HCT116 (cell line): ENCODE data around the gene ANKEF1. TPM values are rescaled to one million over a fixed set of nuclear protein-coding genes. Genes with fewer than 3 reads are reported as not detected.

Experiments
- ATAC-seq: fragments of 200-7000 bp; cut with Tn5 transposase; 2 replicates; pipeline ENCODE4 v1.9.1; 2020; ENCODE audit warnings: mild to moderate bottlenecking, moderate library complexity
- BruUV-seq: library from RNA; stranded (reverse); fragments of 400-500 nt; replicated peaks from 2 replicates; lab custom pipeline; 2021; lab: Mats Ljungman, UMichigan
- CTCF ChIA-PET: fragments of 300-600 bp; sonication (Branson Sonifier 250); formaldehyde crosslinking; loops from one replicate; lab custom pipeline; 2021; ENCODE audit warnings: antibody characterized with exemption; lab: Charles Lee
- POLR2A ChIA-PET: fragments of 300-600, 350-600 bp; sonication (Branson Sonifier 250); formaldehyde crosslinking; loops from one replicate; lab custom pipeline; 2021; ENCODE audit warnings: antibody characterized with exemption; lab: Charles Lee
- RAD21 ChIA-PET, 2 experiments: fragments of 300-600 bp; sonication (Branson Sonifier 250); formaldehyde crosslinking; loops; one replicate each; lab custom pipeline; 2023; ENCODE audit warnings: low total read pairs in 2 of 2; ENCODE audit not compliant: uncharacterized antibody in 2 of 2, unreplicated experiment in 2 of 2, low non-redundant PET in 1 of 2; lab: Charles Lee
- DNase-seq: peaks from one replicate; pipeline ENCODE4 v3.0.0-alpha.2; 2010; ENCODE audit warnings: low read depth, low spot score
- H2AFZ ChIP-seq: fragments of 200-600 bp; shearing (Covaris generic), sonication (generic); 2 replicates; pipeline ENCODE4 v1.6.1; 2017; ENCODE audit warnings: low read depth, mixed run types, mixed read lengths, antibody characterized with exemption, low read length; ENCODE audit not compliant: poor library complexity, severe bottlenecking
- H3K27ac ChIP-seq: 2 replicates; pipeline ENCODE4 v1.5.1; 2012; ENCODE audit warnings: low read depth, low read length
- H3K27me3 ChIP-seq: fragments of 200-600 bp; sonication (generic); 2 replicates; pipeline ENCODE4 v1.6.1; 2016; ENCODE audit warnings: mixed run types, low read length, mixed read lengths; ENCODE audit not compliant: insufficient read depth
- H3K36me3 ChIP-seq, 2 experiments: fragments of 200-500 bp in 1 of 2; fragments of 200-600 bp in 1 of 2; sonication (Bioruptor generic) in 1 of 2; sonication (generic) in 1 of 2; 2 replicates each; pipeline versions ENCODE4 v1.5.1 to v1.6.1; 2014 to 2016; ENCODE audit warnings: low read length in 2 of 2, inconsistent platforms in 1 of 2, mixed read lengths in 1 of 2, mixed run types in 1 of 2; ENCODE audit not compliant: insufficient read depth in 2 of 2, control insufficient read depth in 1 of 2
- H3K4me1 ChIP-seq, 2 experiments: fragments of 200-600 bp in 1 of 2; sonication (generic) in 1 of 2; 2 replicates each; pipeline versions ENCODE4 v1.5.1 to v1.6.1; 2012 to 2017; ENCODE audit warnings: low read length in 2 of 2, inconsistent platforms in 1 of 2, mild to moderate bottlenecking in 1 of 2, mixed read lengths in 1 of 2, mixed run types in 1 of 2, moderate library complexity in 1 of 2; ENCODE audit not compliant: insufficient read depth in 2 of 2, control insufficient read depth in 1 of 2
- H3K4me2 ChIP-seq: fragments of 200-600 bp; sonication (generic); 2 replicates; pipeline ENCODE4 v1.6.1; 2017; ENCODE audit warnings: mixed run types, low read length, mixed read lengths
- H3K4me3 ChIP-seq, 2 experiments: fragments of 200-600 bp in 1 of 2; sonication (generic) in 1 of 2; replicated peaks in 1 of 2; 2 replicates each; pipeline ENCODE4 v1.5.1; 2011 to 2016; ENCODE audit warnings: low read length in 2 of 2, control low read depth in 1 of 2, low read depth in 1 of 2, mild to moderate bottlenecking in 1 of 2, mixed read lengths in 1 of 2, mixed run types in 1 of 2
- H3K79me2 ChIP-seq: fragments of 200-600 bp; sonication (generic); 2 replicates; pipeline ENCODE4 v1.6.1; 2017; ENCODE audit warnings: mild to moderate bottlenecking, mixed run types, low read length, moderate library complexity, mixed read lengths; ENCODE audit not compliant: insufficient read depth
- H3K9ac ChIP-seq: fragments of 200-600 bp; sonication (generic); 2 replicates; pipeline ENCODE4 v1.6.1; 2016; ENCODE audit warnings: low read length, mixed read lengths
- H3K9me2 ChIP-seq: fragments of 200-600 bp; sonication (generic), shearing (Covaris generic); 2 replicates; pipeline ENCODE4 v1.6.1; 2017; ENCODE audit warnings: mixed run types, mild to moderate bottlenecking, moderate library complexity; ENCODE audit not compliant: insufficient read depth
- H3K9me3 ChIP-seq, 2 experiments: fragments of 200-500 bp in 1 of 2; fragments of 200-600 bp in 1 of 2; sonication (Bioruptor generic) in 1 of 2; sonication (generic) in 1 of 2; 2 replicates each; pipeline ENCODE4 v1.6.1; 2014 to 2017; ENCODE audit warnings: low read length in 2 of 2, mixed read lengths in 2 of 2, inconsistent platforms in 1 of 2, low read depth in 1 of 2, mild to moderate bottlenecking in 1 of 2, mixed run types in 1 of 2, moderate library complexity in 1 of 2; ENCODE audit not compliant: control insufficient read depth in 1 of 2, insufficient read depth in 1 of 2
- H4K20me1 ChIP-seq: fragments of 200-600 bp; sonication (generic), shearing (Covaris generic); 2 replicates; pipeline ENCODE4 v1.6.1; 2017; ENCODE audit warnings: mixed run types, mild to moderate bottlenecking, moderate library complexity; ENCODE audit not compliant: insufficient read depth
- CBX3 ChIP-seq: IDR thresholded peaks from 2 replicates; pipeline ENCODE4 v1.6.1; 2012; ENCODE audit warnings: low read depth
- CEBPB ChIP-seq: IDR thresholded peaks from 2 replicates; pipeline ENCODE4 v1.6.1; 2012; ENCODE audit warnings: low read depth
- ELF1 ChIP-seq: IDR thresholded peaks from 2 replicates; pipeline ENCODE4 v1.6.1; 2012; ENCODE audit warnings: low read depth, borderline replicate concordance
- EZH2 ChIP-seq: fragments of 200-600 bp; sonication (generic); IDR thresholded peaks from 2 replicates; pipeline ENCODE4 v1.6.1; 2017; ENCODE audit warnings: antibody characterized with exemption, mixed run types
- EZH2phosphoT487 ChIP-seq: fragments of 200-600 bp; IDR thresholded peaks from 2 replicates; pipeline ENCODE4 v1.6.1; 2018; ENCODE audit warnings: antibody characterized with exemption, borderline replicate concordance
- FOSL1 ChIP-seq: IDR thresholded peaks from 2 replicates; pipeline ENCODE4 v1.6.1; 2012; ENCODE audit warnings: low read depth
- JUND ChIP-seq: IDR thresholded peaks from 2 replicates; pipeline ENCODE4 v1.6.1; 2012
- POLR2A ChIP-seq: IDR thresholded peaks from 2 replicates; pipeline ENCODE4 v1.7.0; 2011; ENCODE audit warnings: borderline replicate concordance; ENCODE audit not compliant: insufficient read depth, insufficient read length; ENCODE audit errors: extremely low read depth
- SP1 ChIP-seq: IDR thresholded peaks from 2 replicates; pipeline ENCODE4 v1.6.1; 2012; ENCODE audit warnings: low read depth
- SRF ChIP-seq: IDR thresholded peaks from 2 replicates; pipeline ENCODE4 v1.6.1; 2012; ENCODE audit warnings: low read depth
- TCF7L2 ChIP-seq: IDR thresholded peaks from 2 replicates; pipeline ENCODE4 v1.7.0; 2011; ENCODE audit warnings: borderline replicate concordance, inconsistent platforms; ENCODE audit not compliant: insufficient read depth, insufficient read length; ENCODE audit errors: extremely low read depth
- YY1 ChIP-seq: IDR thresholded peaks from 2 replicates; pipeline ENCODE4 v1.6.1; 2011; ENCODE audit warnings: low read length, low read depth, moderate library complexity, mild to moderate bottlenecking; ENCODE audit not compliant: insufficient replicate concordance; ENCODE audit errors: extremely low read depth
- ZFX ChIP-seq: fragments of 450-650 bp; IDR thresholded peaks from 2 replicates; pipeline ENCODE4 v1.6.1; 2017
- ZNF274 ChIP-seq: fragments of 200-500 bp; sonication (Bioruptor generic); IDR thresholded peaks from 2 replicates; pipeline ENCODE4 v1.6.1; 2014; ENCODE audit warnings: mild to moderate bottlenecking, low read depth, low read length, inconsistent platforms
- intact Hi-C: fragments of 100-400 bp; cut with micrococcal nuclease; formaldehyde crosslinking; loops from 2 replicates; pipeline ENCODE4 v1.10.0; 2022
- total RNA-seq: library from RNA; stranded (reverse); gene quantifications from one replicate; pipeline ENCODE4 v1.2.1, GENCODE V29; 2021; ENCODE audit not compliant: unreplicated experiment
- TF ChIP-seq, protein P1 (sequence below), 3 experiments: fragments of 200-600 bp in 1 of 3; sonication (generic) in 1 of 3; IDR thresholded peaks in 2 of 3; conservative IDR thresholded peaks in 1 of 3; 2 replicates each; pipeline ENCODE4 v1.5.1; 2012 to 2017; ENCODE audit warnings: low read depth in 2 of 3, low read length in 2 of 3, antibody characterized with exemption in 1 of 3, borderline replicate concordance in 1 of 3, control low read depth in 1 of 3, mild to moderate bottlenecking in 1 of 3, mixed read lengths in 1 of 3, mixed run types in 1 of 3, moderate library complexity in 1 of 3; ENCODE audit not compliant: insufficient read depth in 1 of 3
- TF ChIP-seq, protein P2 (sequence below): IDR thresholded peaks from 2 replicates; pipeline ENCODE4 v1.6.1; 2012
- TF ChIP-seq, protein P3 (sequence below): IDR thresholded peaks from 2 replicates; pipeline ENCODE4 v1.6.1; 2012; ENCODE audit warnings: low read depth
- TF ChIP-seq, protein P4 (sequence below): IDR thresholded peaks from 2 replicates; pipeline ENCODE4 v1.6.1; 2011; ENCODE audit warnings: mild to moderate bottlenecking, low read length, moderate library complexity; ENCODE audit not compliant: insufficient replicate concordance; ENCODE audit errors: extremely low read depth
- TF ChIP-seq, protein P5 (sequence below): IDR thresholded peaks from 2 replicates; pipeline ENCODE4 v1.6.1; 2012

The ANKEF1 gene
- total RNA-seq, 1 experiment from 2014 or later, result 15.8 TPM

DNA sequence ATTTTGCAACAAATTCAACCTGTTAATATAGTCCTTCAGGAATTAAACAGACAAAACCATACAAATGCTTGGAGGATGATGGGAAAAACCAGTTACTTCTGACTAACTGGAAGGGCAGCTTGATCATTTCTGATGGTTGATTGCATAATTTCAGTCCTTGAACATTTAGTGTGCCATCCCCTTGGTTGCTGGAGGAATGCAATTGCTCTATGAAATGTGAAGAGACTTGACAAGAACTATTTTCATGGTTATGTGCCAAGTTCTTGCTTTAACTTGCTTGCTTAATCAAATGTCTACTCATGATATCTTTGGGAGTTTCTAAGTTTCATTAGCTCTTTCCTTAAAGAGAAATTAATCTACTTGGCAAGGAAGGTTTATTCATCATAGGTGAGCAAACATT lies 45.2 kb downstream of the ANKEF1 start:
- Histone ChIP-seq H2AFZ (no peak overlapping the region), H3K79me2 (no peaks in the 10 kb centered on the region), H3K9me3 (no peaks in the 10 kb centered on the region), H3K9me2 (no peaks in the 10 kb centered on the region; the same call in 1 of the 2 replicates), H3K9ac (no peak overlapping the region), H3K4me1 (no peaks in the 10 kb centered on the region), H3K27me3 (no peaks in the 10 kb centered on the region), H3K4me2 (no peak overlapping the region), H3K36me3 (no peaks in the 10 kb centered on the region), H3K27ac (no peak overlapping the region), H4K20me1 (no peaks in the 10 kb centered on the region), H3K4me3 (no peak overlapping the region)
- DNase-seq (no peak), ATAC-seq (no peak)
- intact Hi-C loops, result no loop called here
- ChIA-PET CTCF (interaction anchor here (0.9 kb wide), 1 partner anchor 15 kb away, joined by 3 read pairs; no protein-coding TSS in a partner anchor), POLR2A (no interaction called here), RAD21 (no interaction called here)
- BruUV-seq, result no TSS peak
- no peak for TF ChIP-seq EZH2phosphoT487
- TF ChIP-seq SP1, result no peak
- TF ChIP-seq FOSL1, result no peak
- TF ChIP-seq, protein P1, sequence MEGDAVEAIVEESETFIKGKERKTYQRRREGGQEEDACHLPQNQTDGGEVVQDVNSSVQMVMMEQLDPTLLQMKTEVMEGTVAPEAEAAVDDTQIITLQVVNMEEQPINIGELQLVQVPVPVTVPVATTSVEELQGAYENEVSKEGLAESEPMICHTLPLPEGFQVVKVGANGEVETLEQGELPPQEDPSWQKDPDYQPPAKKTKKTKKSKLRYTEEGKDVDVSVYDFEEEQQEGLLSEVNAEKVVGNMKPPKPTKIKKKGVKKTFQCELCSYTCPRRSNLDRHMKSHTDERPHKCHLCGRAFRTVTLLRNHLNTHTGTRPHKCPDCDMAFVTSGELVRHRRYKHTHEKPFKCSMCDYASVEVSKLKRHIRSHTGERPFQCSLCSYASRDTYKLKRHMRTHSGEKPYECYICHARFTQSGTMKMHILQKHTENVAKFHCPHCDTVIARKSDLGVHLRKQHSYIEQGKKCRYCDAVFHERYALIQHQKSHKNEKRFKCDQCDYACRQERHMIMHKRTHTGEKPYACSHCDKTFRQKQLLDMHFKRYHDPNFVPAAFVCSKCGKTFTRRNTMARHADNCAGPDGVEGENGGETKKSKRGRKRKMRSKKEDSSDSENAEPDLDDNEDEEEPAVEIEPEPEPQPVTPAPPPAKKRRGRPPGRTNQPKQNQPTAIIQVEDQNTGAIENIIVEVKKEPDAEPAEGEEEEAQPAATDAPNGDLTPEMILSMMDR (IDR thresholded peaks at IDR 0.05 in 2 of 3, conservative IDR thresholded peaks at IDR 0.05 in 1 of 3; ENCODE audit: borderline replicate concordance in 1 of 3, insufficient read depth in 1 of 3, low read depth in 2 of 3, low read length in 2 of 3), result no peak
- no peak for TF ChIP-seq ZNF274
- no peak for TF ChIP-seq TCF7L2
- TF ChIP-seq, protein P2, sequence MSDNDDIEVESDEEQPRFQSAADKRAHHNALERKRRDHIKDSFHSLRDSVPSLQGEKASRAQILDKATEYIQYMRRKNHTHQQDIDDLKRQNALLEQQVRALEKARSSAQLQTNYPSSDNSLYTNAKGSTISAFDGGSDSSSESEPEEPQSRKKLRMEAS, result no peak
- TF ChIP-seq, protein P3, sequence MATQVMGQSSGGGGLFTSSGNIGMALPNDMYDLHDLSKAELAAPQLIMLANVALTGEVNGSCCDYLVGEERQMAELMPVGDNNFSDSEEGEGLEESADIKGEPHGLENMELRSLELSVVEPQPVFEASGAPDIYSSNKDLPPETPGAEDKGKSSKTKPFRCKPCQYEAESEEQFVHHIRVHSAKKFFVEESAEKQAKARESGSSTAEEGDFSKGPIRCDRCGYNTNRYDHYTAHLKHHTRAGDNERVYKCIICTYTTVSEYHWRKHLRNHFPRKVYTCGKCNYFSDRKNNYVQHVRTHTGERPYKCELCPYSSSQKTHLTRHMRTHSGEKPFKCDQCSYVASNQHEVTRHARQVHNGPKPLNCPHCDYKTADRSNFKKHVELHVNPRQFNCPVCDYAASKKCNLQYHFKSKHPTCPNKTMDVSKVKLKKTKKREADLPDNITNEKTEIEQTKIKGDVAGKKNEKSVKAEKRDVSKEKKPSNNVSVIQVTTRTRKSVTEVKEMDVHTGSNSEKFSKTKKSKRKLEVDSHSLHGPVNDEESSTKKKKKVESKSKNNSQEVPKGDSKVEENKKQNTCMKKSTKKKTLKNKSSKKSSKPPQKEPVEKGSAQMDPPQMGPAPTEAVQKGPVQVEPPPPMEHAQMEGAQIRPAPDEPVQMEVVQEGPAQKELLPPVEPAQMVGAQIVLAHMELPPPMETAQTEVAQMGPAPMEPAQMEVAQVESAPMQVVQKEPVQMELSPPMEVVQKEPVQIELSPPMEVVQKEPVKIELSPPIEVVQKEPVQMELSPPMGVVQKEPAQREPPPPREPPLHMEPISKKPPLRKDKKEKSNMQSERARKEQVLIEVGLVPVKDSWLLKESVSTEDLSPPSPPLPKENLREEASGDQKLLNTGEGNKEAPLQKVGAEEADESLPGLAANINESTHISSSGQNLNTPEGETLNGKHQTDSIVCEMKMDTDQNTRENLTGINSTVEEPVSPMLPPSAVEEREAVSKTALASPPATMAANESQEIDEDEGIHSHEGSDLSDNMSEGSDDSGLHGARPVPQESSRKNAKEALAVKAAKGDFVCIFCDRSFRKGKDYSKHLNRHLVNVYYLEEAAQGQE, result no peak
- no peak for TF ChIP-seq CEBPB
- TF ChIP-seq EZH2, result no peak
- no peak for TF ChIP-seq POLR2A
- no peak for TF ChIP-seq SRF
- no peak for TF ChIP-seq YY1
- TF ChIP-seq, protein P4, sequence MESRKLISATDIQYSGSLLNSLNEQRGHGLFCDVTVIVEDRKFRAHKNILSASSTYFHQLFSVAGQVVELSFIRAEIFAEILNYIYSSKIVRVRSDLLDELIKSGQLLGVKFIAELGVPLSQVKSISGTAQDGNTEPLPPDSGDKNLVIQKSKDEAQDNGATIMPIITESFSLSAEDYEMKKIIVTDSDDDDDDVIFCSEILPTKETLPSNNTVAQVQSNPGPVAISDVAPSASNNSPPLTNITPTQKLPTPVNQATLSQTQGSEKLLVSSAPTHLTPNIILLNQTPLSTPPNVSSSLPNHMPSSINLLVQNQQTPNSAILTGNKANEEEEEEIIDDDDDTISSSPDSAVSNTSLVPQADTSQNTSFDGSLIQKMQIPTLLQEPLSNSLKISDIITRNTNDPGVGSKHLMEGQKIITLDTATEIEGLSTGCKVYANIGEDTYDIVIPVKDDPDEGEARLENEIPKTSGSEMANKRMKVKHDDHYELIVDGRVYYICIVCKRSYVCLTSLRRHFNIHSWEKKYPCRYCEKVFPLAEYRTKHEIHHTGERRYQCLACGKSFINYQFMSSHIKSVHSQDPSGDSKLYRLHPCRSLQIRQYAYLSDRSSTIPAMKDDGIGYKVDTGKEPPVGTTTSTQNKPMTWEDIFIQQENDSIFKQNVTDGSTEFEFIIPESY, result no peak
- TF ChIP-seq JUND, result no peak
- TF ChIP-seq ELF1, result no peak
- no peak for TF ChIP-seq ZFX
- TF ChIP-seq, protein P5, sequence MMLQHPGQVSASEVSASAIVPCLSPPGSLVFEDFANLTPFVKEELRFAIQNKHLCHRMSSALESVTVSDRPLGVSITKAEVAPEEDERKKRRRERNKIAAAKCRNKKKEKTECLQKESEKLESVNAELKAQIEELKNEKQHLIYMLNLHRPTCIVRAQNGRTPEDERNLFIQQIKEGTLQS, result no peak
- no peak for TF ChIP-seq CBX3
- TF ChIP-seq, all 23 proteins: peak for 0
